ENCODE data around the gene UBR3. TPM values are rescaled to one million over a fixed set of nuclear protein-coding genes. Genes with fewer than 3 reads are reported as not detected.
"Not testable (repeated sequence)": the region's sequence is repeated elsewhere in the genome, so short reads cannot be mapped to it uniquely, and the experiment has no call there.

The UBR3 gene
- total RNA-seq, 1 donor from 2014 or later, result 93.8 TPM

- DNase-seq, result no peak
Measured at GRCh38 chr2:169822785-169823392, 4.4 kb upstream of the UBR3 start.

DNA sequence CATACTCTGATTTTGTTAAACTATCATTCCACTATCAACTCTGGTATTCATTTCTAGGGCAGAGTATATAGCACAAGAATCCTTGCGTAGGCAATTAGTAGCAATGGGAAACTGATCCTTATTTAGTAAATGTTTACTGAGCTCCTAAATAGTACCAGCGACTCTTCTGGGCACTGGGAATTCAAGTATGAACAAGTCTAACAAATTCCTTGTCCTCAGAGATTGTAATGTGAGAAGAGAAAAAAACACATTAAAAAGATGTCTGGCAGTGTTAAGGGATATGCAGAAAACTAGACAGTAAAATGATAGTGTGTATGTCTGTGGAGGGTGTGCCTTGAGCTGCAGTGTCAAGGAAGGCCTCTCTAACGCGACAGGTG, 3.3 kb upstream of the UBR3 start:
- DNase-seq, result no peak

DNA sequence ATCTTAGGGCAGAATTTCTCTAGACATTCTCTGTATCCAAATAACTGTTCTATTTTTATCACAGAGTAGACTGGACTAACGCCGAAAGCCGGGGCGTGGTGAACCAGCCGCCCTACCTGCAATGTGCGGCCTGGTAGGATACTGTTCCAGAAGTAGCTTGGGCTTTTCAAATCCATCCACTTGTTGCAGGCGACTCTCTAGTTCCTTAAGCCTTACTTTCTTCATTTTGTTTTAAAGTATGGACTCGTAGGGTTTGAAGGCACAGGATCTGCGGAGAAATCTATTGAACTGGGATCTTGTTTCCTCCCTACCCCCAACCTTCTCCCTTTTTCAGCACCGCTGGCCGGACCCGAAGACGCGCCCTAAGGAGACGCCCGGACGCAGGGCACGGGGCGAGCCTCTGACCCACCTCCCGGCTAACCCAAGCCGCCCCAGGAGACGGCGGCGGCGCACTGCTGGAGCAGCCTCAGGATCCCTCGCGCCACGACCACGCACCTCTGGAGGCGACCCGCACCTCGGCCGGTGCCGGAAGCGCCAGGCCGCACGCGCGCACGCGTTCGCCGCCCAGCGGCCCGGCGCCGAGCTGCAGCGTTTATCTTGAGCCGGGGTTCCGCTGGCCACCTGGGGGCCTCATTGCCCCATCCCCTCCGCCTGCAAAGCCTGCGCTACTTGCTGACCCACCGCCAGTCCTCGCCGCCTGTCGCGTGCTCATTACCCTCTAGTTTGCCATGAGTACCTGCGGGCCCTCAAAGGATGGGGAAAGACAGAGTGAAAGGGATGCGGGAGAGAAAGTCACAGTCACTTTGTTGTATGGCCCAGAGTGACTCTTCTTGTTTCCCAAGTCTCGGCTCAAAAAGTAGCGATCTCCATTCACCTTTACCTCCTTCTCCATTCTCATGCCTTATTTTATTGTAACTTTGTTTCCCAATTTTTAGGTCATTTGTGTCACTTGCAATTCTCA, 2.6 kb upstream of the UBR3 start, which contains the start of gene METTL5:
TSS of gene METTL5 (minus strand) at position 533 of the 961 bp plus-strand sequence. CDS start at position 225, 308 bp downstream.
- peak; percentile 66 for DNase-seq

DNA sequence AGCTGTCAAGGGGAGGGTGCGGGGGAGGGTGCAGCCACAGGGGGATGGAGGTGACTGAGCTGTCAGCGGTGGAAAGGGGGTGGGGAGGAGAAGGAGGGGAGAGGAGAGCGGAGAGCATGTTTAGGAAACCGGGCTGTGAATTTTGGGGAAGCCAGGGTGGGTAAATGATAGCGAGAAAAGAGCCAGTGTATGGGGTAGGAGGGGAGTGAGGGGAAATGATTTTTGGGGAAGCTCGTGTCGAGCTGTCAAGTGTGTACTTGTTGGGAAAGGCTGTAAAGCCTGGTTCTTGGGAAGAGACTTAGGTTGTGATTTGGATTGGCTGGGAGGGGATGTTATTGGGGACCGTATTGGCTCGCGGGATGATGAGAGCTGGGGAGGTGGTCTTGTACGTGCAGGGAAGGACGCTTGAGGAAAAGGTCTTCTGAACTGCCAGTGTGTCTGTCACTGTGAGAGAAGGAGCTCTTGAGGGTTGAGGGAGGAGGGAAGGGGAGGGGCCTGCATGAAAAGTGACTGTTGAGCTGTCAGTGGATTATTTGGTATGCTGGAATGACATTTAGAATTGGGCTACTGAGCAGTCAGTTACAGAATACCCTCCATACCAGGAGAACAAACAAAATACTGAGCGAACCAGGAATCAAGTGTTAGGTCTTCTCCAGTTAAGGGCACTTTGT, 1.0 kb downstream of the UBR3 start:
- DNase-seq, result peak; percentile 30

- DNase-seq, result no peak
Measured at GRCh38 chr2:169834401-169834800, 7.1 kb downstream of the UBR3 start.

DNA sequence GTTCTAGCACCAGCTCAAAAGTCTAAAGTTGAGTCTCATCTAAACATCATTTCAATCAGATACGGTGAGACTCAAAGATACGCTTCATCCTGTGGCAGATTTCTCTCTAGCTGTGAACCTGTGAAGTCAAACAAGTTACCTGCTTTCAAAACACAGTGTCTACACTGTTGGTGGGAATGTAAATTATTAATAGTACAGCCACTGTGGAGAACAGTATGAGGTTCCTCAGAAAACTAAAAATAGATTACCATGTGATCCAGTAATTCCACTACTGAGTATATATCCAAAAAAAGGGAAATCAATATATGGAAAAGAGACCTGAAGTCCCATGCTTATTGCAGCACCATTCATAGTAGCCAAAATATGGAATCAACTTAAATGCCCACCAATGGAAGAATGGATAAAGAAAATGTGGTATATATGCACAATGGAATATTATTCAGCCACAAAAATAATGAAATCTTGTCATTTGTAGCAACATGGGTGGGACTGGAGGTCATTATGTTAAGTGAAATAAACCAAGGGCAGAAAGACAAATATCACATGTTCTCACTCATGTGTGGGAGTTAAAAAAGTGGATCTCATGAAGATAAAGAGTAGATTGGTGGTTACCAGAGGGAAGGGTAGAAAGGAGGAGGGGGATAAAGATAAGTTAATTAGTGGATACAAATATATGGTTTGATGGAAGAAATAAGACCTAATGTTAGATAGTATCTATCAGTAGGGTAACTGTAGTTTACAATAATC, 11.7 kb downstream of the UBR3 start:
- no peak for DNase-seq

- DNase-seq, result no peak
Measured at GRCh38 chr2:169839954-169840746, 12.9 kb downstream of the UBR3 start.

GRCh38 chr2:169840747-169841142, 13.5 kb downstream of the UBR3 start:
- DNase-seq, result no peak

GRCh38 chr2:169841625-169842024, 14.4 kb downstream of the UBR3 start:
- not testable (repeated sequence) for DNase-seq

- no peak for DNase-seq
Measured at GRCh38 chr2:169845016-169845415, 17.8 kb downstream of the UBR3 start.

DNA sequence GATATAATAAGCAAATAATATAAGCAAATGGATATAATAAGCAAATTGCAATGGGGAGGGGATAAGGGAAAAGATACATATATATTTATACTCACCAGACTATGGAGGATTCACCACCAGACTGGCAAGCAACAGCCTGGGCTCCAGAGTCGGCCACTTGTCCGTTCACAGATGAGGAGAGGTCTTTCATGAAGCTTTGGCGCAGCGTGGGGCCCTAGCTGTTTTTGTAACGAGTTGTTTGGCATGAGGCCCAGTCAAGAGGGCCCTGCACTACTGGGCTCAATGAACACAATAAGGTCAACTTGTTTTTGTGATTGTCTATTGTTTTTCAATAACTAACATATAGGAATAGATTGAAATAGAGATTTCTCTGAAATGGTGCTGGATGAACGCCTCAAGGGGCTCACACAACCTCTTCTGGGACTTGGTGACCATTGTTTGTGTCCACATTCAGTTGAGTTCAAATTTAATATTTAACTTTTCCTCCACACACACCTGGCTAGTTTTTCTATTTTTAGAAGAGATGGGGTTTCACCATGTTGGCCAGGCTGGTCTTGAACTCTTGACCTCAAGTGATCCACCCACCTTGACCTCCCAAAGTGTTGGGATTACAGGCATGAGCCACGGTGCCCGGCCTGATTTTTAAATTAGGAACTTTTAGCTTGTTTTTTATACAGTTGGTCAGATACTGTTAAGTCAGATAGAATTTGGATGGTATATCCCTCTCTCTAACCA, 21.9 kb downstream of the UBR3 start:
- not testable (repeated sequence) for DNase-seq

DNA sequence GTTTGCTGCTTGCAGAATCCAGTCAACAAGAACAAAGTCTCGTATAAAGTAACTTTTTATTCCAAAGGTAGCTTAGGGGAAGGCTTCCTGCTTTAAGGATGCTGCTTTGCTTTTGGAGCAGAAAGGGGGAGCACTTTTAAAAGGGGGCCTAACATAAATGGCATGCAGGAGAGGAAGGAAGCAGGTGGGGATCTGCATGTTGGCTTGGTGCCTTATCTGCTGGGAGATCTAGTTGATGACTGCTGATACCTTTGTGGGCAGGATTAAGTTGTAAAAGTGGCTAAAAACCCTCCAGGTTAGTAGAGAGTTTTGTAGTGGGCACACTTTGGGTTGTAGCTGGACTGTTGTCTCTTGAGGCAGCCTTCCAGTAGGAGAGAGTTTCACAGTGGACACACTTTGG, 22.5 kb downstream of the UBR3 start:
- DNase-seq, result no peak

- no peak for DNase-seq
Measured at GRCh38 chr2:169853041-169853668, 25.9 kb downstream of the UBR3 start.

GRCh38 chr2:169855281-169856258, 28.3 kb downstream of the UBR3 start:
- DNase-seq, result not testable (repeated sequence)

GRCh38 chr2:169859423-169859822, 32.2 kb downstream of the UBR3 start:
- no peak for DNase-seq

DNA sequence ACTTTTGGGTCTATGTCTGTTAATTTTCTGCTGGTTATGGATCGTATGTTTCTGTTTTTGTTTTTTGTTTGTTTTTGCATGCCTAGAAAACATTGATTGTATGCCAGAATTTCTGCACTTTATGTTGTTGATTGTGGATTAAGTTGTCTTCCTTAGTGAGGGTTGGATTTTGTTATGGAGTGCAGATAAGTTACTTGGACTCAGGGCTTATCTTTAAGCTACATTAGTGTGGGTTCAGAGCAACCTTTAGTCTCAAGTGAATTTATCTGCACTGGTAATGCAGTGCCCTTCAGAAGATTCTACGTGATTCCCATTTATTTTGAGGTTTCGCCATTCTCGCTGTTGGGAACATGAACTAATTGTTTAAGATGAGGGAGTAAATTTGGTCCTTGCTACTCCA, 32.9 kb downstream of the UBR3 start:
- DNase-seq, result no peak

- no peak for DNase-seq
Measured at GRCh38 chr2:169862816-169863215, 35.6 kb downstream of the UBR3 start.

- no peak for DNase-seq
Measured at GRCh38 chr2:169865492-169865891, 38.2 kb downstream of the UBR3 start.

DNA sequence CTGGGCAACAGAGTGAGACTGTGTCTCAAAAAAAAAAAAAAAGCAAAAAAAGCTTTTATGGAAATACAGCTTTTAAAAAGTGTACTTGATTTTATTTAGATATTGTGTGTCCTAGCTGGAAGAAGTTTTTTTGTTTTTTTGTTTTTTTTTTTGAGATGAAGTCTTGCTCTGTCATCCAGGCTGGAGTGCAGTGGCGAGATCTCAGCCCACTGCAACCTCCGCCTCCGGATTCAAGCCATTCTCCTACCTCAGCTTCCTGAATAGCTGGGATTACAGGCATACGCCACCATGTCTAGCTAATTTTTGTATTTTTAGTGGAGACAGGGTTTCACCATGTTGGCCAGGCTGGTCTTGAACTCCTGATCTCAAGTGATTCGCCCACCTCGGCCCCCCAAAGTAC, 39.0 kb downstream of the UBR3 start:
- not testable (repeated sequence) for DNase-seq
